Sigmoid colon (tissue), 7 donors: ENCODE data around the gene CA14. TPM values are rescaled to one million over a fixed set of nuclear protein-coding genes. Genes with fewer than 3 reads are reported as not detected.

Source experiments
- DNase-seq: peaks from one replicate; pipeline ENCODE4 v3.0.0-alpha.2; 2019
- H3K27ac ChIP-seq, 4 donors: fragments of 200-600 bp; sonication (generic); one replicate each; pipeline ENCODE4 v1.5.1; 2016 to 2019; ENCODE audit warnings: mild to moderate bottlenecking in 1 of 4
- H3K27me3 ChIP-seq, 3 donors: fragments of 200-600 bp; sonication (generic); one replicate each; pipeline ENCODE4 v1.5.1; 2019; ENCODE audit warnings: mild to moderate bottlenecking in 1 of 3
- H3K36me3 ChIP-seq, 4 donors: fragments of 200-600 bp; sonication (generic); one replicate each; pipeline ENCODE4 v1.5.1; 2016 to 2019
- H3K4me1 ChIP-seq, 4 donors: fragments of 200-600 bp; sonication (generic); one replicate each; pipeline ENCODE4 v1.5.1; 2017 to 2019
- H3K4me3 ChIP-seq, 4 donors: fragments of 200-600 bp; sonication (generic); one replicate each; pipeline ENCODE4 v1.5.1; 2017 to 2019; ENCODE audit warnings: mild to moderate bottlenecking in 2 of 4, moderate library complexity in 1 of 4
- H3K9me3 ChIP-seq, 4 donors: fragments of 200-600 bp in 3 of 4; sonication (generic) in 3 of 4; one replicate each; pipeline versions ENCODE4 v1.5.1 to v1.6.1; 2013 to 2019
- CTCF ChIP-seq, 4 experiments: fragments of 450-650 bp in 3 of 4; fragments of 200-600 bp in 1 of 4; IDR thresholded peaks; one replicate each; pipeline ENCODE4 v1.5.1; 2016 to 2019; ENCODE audit warnings: antibody characterized with exemption in 4 of 4, mild to moderate bottlenecking in 3 of 4, moderate library complexity in 2 of 4
- EP300 ChIP-seq, 4 donors: sonication (generic); formaldehyde crosslinking; IDR thresholded peaks; one replicate each; pipeline ENCODE4 v1.6.1; 2017; ENCODE audit warnings: antibody characterized with exemption in 4 of 4
- POLR2A ChIP-seq, 2 donors: fragments of 450-650 bp; IDR thresholded peaks; one replicate each; pipeline ENCODE4 v1.6.1; 2016; ENCODE audit warnings: antibody characterized with exemption in 2 of 2, mild to moderate bottlenecking in 2 of 2, moderate library complexity in 2 of 2
- POLR2AphosphoS5 ChIP-seq, 4 donors: sonication (generic); formaldehyde crosslinking; IDR thresholded peaks; one replicate each; pipeline ENCODE4 v1.6.1; 2017; ENCODE audit warnings: antibody characterized with exemption in 4 of 4
- WGBS, 2 donors: extraction: QIAGEN DNeasy Blood & Tissue Kit; methylation state at CpG; one replicate each; pipeline ENCODE4 v1.1.7; 2013; 5-methylcytosine and 5-hydroxymethylcytosine counted together
- intact Hi-C: fragments of 100-400 bp; cut with DNase I; formaldehyde crosslinking; loops from one replicate; pipeline ENCODE4 v1.15.1; 2023
- polyA plus RNA-seq, 3 donors: library from polyadenylated mRNA; stranded (reverse); fragments of 200-250 nt; gene quantifications; one replicate each; pipeline ENCODE4 v1.2.3, GENCODE V29; 2013
- total RNA-seq, 4 donors: library from RNA; depleted of rRNA; stranded (reverse); fragments of >200 nt; gene quantifications; one replicate each; pipeline ENCODE4 v1.1.0, GENCODE V29; 2016
- donor health status: healthy with polysubstance abuse.
- donor health status: Bipolar disorder and iron deficiency.
- donor health status: healthy.

CA14 gene
- total and polyA plus RNA-seq, 7 donors = 0.35 to 4.3 (median 1.4) TPM; not detected in 2

DNA sequence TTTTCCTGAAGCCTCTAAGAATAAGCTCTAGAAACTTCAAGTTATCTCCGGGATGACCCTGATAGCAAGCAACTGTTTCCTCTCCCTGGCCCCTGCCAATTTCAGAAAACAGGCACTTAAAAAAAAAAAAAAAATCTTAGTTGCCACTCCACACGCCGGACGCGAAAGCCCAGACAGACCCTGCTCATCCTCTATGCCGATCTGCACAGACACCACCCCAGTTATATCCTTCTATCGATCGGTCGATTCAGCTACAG is 23.3 kb upstream of the CA14 start:
- Histone ChIP-seq H3K27ac (peak overlapping the region; percentile 98 to 99 (median 99)), H3K27me3 (no peaks in the 10 kb centered on the region), H3K4me3 (peak overlapping the region; percentile 80 to 96 (median 88)), H3K36me3 (peaks cover 0 to 13% (median 0%) of the 10 kb centered on the region in 4 donors), H3K9me3 (no peaks in the 10 kb centered on the region), H3K4me1 (peaks cover 0 to 20% (median 13%) of the 10 kb centered on the region in 4 donors)
- intact Hi-C loops = no loop called here
- no peak for DNase-seq
- WGBS, 2 donors = 0% methylated on average over 9 of the region's 9 CpGs
- TF ChIP-seq POLR2A (IDR thresholded peaks at IDR 0.05) = no peak
- TF ChIP-seq POLR2AphosphoS5 (IDR thresholded peaks at IDR 0.05) = no peak
- TF ChIP-seq CTCF (IDR thresholded peaks at IDR 0.05) = no peak
- no peak for TF ChIP-seq EP300 (IDR thresholded peaks at IDR 0.05)

GRCh38 chr1:150234566-150235293 is 22.8 kb upstream of the CA14 start:
- H3K36me3 ChIP-seq = peaks cover 0 to 8% (median 0%) of the 10 kb centered on the region in 4 donors
- H3K9me3 ChIP-seq = no peaks in the 10 kb centered on the region
- peak overlapping the region; percentile 80 to 96 (median 88) for H3K4me3 ChIP-seq
- peak; percentile 88 to 95 (median 92) for TF ChIP-seq POLR2AphosphoS5 (IDR thresholded peaks at IDR 0.05)
- peak; percentile 79 to 81 for TF ChIP-seq POLR2A (IDR thresholded peaks at IDR 0.05)
- no peak for TF ChIP-seq CTCF (IDR thresholded peaks at IDR 0.05)
- TF ChIP-seq EP300 (IDR thresholded peaks at IDR 0.05) = peak in 1 of 4 donors; percentile 32
- H3K27me3 ChIP-seq = no peaks in the 10 kb centered on the region
- DNase-seq = peak; percentile 95
- intact Hi-C loops = no loop called here
- H3K27ac ChIP-seq = peak overlapping the region; percentile 98 to 99 (median 99)
- 0% methylated on average over 78 of the region's 78 CpGs for WGBS, 2 donors
- H3K4me1 ChIP-seq = peaks cover 0 to 20% (median 13%) of the 10 kb centered on the region in 4 donors

GRCh38 chr1:150235294-150235851 is 22.2 kb upstream of the CA14 start:
- peak; percentile 71 for DNase-seq
- TF ChIP-seq EP300 (IDR thresholded peaks at IDR 0.05) (no peak), CTCF (IDR thresholded peaks at IDR 0.05) (no peak), POLR2A (IDR thresholded peaks at IDR 0.05) (no peak), POLR2AphosphoS5 (IDR thresholded peaks at IDR 0.05) (no peak)
- H3K27ac ChIP-seq = peak overlapping the region; percentile 98 to 99 (median 99)
- intact Hi-C loops = no loop called here
- H3K27me3 ChIP-seq = no peaks in the 10 kb centered on the region
- H3K4me1 ChIP-seq = peaks cover 0 to 20% (median 13%) of the 10 kb centered on the region in 4 donors
- H3K36me3 ChIP-seq = peaks cover 0 to 4% (median 0%) of the 10 kb centered on the region in 4 donors
- WGBS, 2 donors = 0 to 1% methylated on average over 27 of the region's 27 CpGs
- peak overlapping the region; percentile 80 to 96 (median 88) for H3K4me3 ChIP-seq
- no peaks in the 10 kb centered on the region for H3K9me3 ChIP-seq

DNA sequence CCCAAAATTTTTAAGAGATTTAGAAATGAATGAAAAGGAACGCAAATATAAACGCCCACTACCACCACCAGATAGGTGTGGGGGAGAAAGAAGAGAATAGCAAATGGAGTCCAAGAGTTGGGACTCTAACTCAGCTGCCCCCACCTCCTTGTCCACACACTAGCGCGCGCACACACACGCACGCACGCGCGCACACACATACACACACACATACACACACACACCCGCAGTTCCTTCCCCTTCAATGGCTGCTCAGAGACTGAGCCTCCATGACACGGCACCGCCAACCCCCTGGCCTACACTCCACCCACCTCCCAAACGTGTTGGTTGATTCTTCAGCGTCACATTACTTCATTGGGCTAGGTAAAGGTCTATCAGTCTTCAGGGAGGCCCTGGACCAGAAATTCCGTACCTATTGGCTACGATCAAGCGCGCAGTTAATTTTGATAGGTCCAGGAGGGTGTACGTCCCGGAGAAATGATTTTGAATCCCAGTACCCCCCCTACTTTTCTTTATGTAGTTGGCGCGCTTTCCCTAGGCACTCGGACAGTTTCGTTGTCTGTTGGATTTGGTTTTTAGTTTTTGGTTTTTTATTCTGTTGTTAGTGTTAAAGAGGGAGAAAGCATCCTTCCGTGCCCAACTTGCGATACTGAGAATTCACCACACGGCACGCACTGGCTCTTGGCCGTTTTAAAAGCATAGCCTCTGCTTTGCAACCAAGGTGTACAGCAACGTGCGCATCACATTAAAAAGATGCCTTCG is 21.5 kb upstream of the CA14 start, which contains the start of gene ANP32E:
TSS of gene ANP32E (minus strand) at position 261 of the 762 bp plus-strand sequence. CDS start 326 bp downstream, outside the sequence.
- peak within 1 kb of the TSS; percentile 80 to 96 (median 88) for H3K4me3 ChIP-seq
- H3K36me3 ChIP-seq = peaks cover 0 to 3% (median 0%) of the 10 kb centered on the region in 4 donors
- WGBS, 2 donors = 1% methylated on average over 33 of the region's 33 CpGs
- H3K27me3 ChIP-seq = no peaks in the 10 kb centered on the region
- TF ChIP-seq POLR2AphosphoS5 (IDR thresholded peaks at IDR 0.05) = peak; percentile 89 to 97 (median 92)
- TF ChIP-seq POLR2A (IDR thresholded peaks at IDR 0.05) = peak; percentile 66 to 81
- peak in 1 of 4 experiments; percentile 50 for TF ChIP-seq CTCF (IDR thresholded peaks at IDR 0.05)
- TF ChIP-seq EP300 (IDR thresholded peaks at IDR 0.05) = peak in 1 of 4 donors; percentile 12
- peaks cover 0 to 20% (median 13%) of the 10 kb centered on the region in 4 donors for H3K4me1 ChIP-seq
- intact Hi-C loops = no loop called here
- peak within 1 kb of the TSS; percentile 98 to 99 (median 99) for H3K27ac ChIP-seq
- DNase-seq = peak; percentile 99
- no peaks in the 10 kb centered on the region for H3K9me3 ChIP-seq
